Stomach (tissue), 4 donors: ENCODE measurements around the gene MMP20.

Experiments used
- EP300 ChIP-seq: sonication (generic); formaldehyde crosslinking; IDR thresholded peaks from one replicate; pipeline ENCODE4 v1.6.1; 2017; ENCODE audit warnings: antibody characterized with exemption
- POLR2A ChIP-seq, 4 donors: fragments of 450-650 bp; IDR thresholded peaks; one replicate each; pipeline ENCODE4 v1.6.1; 2016; ENCODE audit warnings: antibody characterized with exemption in 4 of 4, control low read depth in 2 of 4, mild to moderate bottlenecking in 1 of 4, moderate library complexity in 1 of 4
- TF ChIP-seq, protein P1 (sequence below), 7 experiments: fragments of 450-650 bp in 4 of 7; fragments of 200-600 bp in 3 of 7; sonication (generic) in 3 of 7; IDR thresholded peaks; one replicate each; pipeline ENCODE4 v1.5.1; 2016 to 2019; ENCODE audit warnings: antibody characterized with exemption in 7 of 7, control low read depth in 2 of 7, mild to moderate bottlenecking in 1 of 7

DNA sequence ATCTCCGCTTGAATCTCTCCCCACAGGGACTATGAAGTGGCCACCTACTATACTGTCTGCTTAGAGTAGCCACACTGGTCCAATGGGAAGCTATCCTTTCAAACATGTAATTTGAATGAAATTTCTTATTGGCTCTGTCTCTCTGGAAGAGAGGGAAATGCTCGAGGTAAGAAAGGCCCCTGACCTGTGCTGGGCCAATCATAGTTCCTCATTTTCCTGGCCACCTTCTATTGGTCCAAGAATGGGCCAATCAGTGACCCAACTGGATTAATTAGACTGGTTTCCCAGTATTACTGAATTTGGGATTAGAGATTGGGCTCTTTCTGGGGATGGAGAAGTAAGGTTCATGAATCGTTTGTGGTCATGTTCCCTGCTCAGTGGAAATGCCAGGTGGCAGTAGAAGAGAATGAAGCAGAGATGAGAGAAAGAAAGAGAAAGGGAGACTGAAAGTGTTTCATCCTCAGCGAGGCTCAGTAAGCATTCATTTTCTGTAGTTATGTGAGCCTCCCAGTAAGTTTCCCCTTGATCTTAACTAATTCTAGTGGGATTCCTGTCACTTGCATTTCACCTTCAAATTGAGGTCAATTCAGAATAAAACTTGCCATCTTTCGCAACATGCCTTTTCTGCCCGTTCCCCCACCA is 8.4 kb upstream of the MMP20 start:
- TF ChIP-seq, protein P1, sequence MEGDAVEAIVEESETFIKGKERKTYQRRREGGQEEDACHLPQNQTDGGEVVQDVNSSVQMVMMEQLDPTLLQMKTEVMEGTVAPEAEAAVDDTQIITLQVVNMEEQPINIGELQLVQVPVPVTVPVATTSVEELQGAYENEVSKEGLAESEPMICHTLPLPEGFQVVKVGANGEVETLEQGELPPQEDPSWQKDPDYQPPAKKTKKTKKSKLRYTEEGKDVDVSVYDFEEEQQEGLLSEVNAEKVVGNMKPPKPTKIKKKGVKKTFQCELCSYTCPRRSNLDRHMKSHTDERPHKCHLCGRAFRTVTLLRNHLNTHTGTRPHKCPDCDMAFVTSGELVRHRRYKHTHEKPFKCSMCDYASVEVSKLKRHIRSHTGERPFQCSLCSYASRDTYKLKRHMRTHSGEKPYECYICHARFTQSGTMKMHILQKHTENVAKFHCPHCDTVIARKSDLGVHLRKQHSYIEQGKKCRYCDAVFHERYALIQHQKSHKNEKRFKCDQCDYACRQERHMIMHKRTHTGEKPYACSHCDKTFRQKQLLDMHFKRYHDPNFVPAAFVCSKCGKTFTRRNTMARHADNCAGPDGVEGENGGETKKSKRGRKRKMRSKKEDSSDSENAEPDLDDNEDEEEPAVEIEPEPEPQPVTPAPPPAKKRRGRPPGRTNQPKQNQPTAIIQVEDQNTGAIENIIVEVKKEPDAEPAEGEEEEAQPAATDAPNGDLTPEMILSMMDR (IDR thresholded peaks at IDR 0.05): no peak
- TF ChIP-seq EP300: no peak
- TF ChIP-seq POLR2A (IDR thresholded peaks at IDR 0.05): no peak
